H1 (cell line): ENCODE data around the gene CAPN2.

Experiments used
- CREB1 ChIP-seq: IDR thresholded peaks from 2 replicates; pipeline ENCODE4 v1.6.1; 2012; ENCODE audit warnings: inconsistent platforms
- EGR1 ChIP-seq: IDR thresholded peaks from 2 replicates; pipeline ENCODE4 v1.6.1; 2011; ENCODE audit warnings: low read depth, low read length, borderline replicate concordance
- SP1 ChIP-seq: IDR thresholded peaks from 2 replicates; pipeline ENCODE4 v1.6.1; 2011; ENCODE audit warnings: low read depth, low read length
- TF ChIP-seq, protein P1 (sequence below), 3 experiments: IDR thresholded peaks; 1 replicate in 2 of 3; 2 replicates in 1 of 3; pipeline versions ENCODE4 v1.5.1 to v1.6.1; 2011; ENCODE audit warnings: low read length in 3 of 3, mild to moderate bottlenecking in 3 of 3, inconsistent platforms in 2 of 3, low read depth in 1 of 3, moderate library complexity in 1 of 3; ENCODE audit not compliant: insufficient read depth in 1 of 3; ENCODE audit errors: control extremely low read depth in 1 of 3

DNA sequence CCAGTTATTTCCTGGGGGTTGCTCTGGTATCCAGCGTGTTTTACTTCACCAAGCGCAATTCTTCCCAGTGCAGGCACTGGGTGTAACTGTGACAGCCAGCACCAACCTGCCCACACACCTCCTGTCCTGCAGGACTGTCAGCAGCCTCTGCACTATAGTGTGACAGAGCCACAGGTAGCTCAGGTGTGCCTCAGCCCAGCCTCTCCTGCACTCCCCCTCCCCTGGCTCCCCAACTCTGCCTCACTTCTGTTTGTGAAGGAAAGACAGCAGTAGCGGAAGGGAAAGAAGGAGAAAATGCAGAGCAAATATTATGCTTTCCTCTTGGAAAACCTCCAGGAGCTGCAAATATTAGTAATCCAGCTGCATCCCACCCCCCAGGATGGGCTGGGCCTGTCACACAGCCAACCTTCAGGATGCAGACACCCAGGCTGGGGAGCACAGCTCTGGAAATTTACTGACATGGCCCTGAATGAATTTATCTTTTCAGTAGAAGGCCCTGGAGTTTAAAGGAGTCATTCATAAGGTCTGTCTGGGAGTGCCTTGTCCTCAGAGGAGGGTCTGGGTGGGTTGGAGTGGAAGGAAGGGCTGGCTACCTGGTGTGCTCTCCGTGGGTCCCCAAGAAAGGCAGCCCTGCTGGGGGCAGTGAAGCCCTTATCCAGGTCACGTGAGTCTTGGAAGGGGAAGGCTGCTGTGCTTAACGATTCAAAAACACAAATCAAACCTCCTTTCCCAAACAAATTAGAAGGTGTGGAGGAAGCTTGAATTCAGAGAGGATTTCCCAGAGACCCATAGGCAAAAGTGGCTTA lies 20.9 kb downstream of the CAPN2 start:
- TF ChIP-seq, protein P1, sequence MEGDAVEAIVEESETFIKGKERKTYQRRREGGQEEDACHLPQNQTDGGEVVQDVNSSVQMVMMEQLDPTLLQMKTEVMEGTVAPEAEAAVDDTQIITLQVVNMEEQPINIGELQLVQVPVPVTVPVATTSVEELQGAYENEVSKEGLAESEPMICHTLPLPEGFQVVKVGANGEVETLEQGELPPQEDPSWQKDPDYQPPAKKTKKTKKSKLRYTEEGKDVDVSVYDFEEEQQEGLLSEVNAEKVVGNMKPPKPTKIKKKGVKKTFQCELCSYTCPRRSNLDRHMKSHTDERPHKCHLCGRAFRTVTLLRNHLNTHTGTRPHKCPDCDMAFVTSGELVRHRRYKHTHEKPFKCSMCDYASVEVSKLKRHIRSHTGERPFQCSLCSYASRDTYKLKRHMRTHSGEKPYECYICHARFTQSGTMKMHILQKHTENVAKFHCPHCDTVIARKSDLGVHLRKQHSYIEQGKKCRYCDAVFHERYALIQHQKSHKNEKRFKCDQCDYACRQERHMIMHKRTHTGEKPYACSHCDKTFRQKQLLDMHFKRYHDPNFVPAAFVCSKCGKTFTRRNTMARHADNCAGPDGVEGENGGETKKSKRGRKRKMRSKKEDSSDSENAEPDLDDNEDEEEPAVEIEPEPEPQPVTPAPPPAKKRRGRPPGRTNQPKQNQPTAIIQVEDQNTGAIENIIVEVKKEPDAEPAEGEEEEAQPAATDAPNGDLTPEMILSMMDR (IDR thresholded peaks at IDR 0.05; ENCODE audit: control extremely low read depth in 1 of 3, insufficient read depth in 1 of 3, low read depth in 1 of 3, low read length in 3 of 3): no peak
- TF ChIP-seq SP1 (no peak), EGR1 (no peak), CREB1 (no peak)
